Lower leg skin (tissue), 4 donors: ENCODE results near the gene NLRP6. TPM values are rescaled to one million over a fixed set of nuclear protein-coding genes. Genes with fewer than 3 reads are reported as not detected.
"Not testable (repeated sequence)": the region's sequence is repeated elsewhere in the genome, so short reads cannot be mapped to it uniquely, and the experiment has no call there.

Experiments
- DNase-seq, 2 donors: peaks; one replicate each; pipeline ENCODE4 v3.0.0-alpha.2; 2019; ENCODE audit warnings: low spot score in 2 of 2
- H3K4me3 ChIP-seq: fragments of 200-600 bp; sonication (generic); 2 replicates; pipeline ENCODE4 v1.5.1; 2017; ENCODE audit warnings: mild to moderate bottlenecking, low read depth; ENCODE audit not compliant: poor library complexity, severe bottlenecking
- POLR2A ChIP-seq, 2 donors: fragments of 450-650 bp; IDR thresholded peaks; one replicate each; pipeline ENCODE4 v1.6.1; 2016 to 2017; ENCODE audit warnings: antibody characterized with exemption in 2 of 2, mild to moderate bottlenecking in 1 of 2, moderate library complexity in 1 of 2
- WGBS, 2 donors: methylation state at CpG; one replicate each; pipeline ENCODE4 v1.1.5; 2018; 5-methylcytosine and 5-hydroxymethylcytosine counted together
- intact Hi-C: fragments of 100-400 bp; cut with DNase I; formaldehyde crosslinking; loops from one replicate; pipeline ENCODE4 v1.15.0; 2023; ENCODE audit warnings: low total_unique reads
- total RNA-seq, 4 donors: library from RNA; depleted of rRNA; stranded (reverse); fragments of >200 nt; gene quantifications; one replicate each; pipeline ENCODE4 v1.1.0, GENCODE V29; 2016
- TF ChIP-seq, protein P1 (sequence below), 3 donors: fragments of 450-650 bp; IDR thresholded peaks; one replicate each; pipeline ENCODE4 v1.5.1; 2016; ENCODE audit warnings: antibody characterized with exemption in 3 of 3, mild to moderate bottlenecking in 3 of 3, moderate library complexity in 2 of 3

Gene NLRP6
- total RNA-seq, 4 donors from 2014 or later = 0.25 to 0.32 (median 0.27) TPM; not detected in 1

DNA sequence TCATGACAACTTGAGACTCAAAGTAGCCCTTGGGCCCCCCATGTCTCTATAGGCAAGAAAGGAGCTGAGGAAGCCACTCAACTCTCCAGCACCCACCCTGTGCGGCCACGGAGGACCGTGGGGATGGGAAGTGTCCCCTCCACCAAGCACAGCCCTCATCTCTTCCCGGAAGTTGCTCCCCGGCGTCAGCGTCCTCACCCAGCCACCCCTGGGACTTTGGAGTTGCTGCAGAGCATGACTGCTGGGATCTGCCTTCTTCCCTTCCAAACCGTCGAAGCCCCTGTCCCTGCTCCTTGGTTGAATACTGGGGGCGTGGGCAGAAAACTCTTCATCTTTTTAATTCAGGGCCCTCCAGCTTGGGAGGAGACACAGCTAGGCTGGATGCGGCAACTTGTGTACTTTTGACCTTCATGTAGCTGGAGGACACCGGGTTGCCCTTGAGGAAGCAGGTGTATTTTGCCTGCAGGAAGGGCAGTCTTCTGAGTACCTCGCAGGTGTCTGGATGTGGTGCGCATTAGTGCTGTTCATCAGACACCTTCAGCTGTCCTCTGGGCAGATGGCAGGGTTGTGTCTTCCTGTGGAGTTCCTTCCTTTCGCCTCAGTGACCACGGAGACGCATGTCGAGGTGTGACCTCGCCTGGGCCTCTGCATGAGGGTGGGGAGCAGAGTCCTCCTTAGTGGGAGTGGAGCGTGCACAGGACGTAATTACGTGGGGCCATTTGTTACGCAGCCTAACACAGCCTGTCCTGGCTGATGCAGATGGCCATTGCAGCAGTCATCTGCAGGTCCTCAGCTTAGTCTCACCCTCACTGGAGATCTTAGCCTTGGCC is 54.7 kb downstream of the NLRP6 start:
- H3K4me3 ChIP-seq = no peak overlapping the region
- 90 to 93% methylated on average over 22 to 23 of the region's 23 CpGs for WGBS, 2 donors
- no peak for TF ChIP-seq POLR2A (IDR thresholded peaks at IDR 0.05)
- TF ChIP-seq, protein P1, sequence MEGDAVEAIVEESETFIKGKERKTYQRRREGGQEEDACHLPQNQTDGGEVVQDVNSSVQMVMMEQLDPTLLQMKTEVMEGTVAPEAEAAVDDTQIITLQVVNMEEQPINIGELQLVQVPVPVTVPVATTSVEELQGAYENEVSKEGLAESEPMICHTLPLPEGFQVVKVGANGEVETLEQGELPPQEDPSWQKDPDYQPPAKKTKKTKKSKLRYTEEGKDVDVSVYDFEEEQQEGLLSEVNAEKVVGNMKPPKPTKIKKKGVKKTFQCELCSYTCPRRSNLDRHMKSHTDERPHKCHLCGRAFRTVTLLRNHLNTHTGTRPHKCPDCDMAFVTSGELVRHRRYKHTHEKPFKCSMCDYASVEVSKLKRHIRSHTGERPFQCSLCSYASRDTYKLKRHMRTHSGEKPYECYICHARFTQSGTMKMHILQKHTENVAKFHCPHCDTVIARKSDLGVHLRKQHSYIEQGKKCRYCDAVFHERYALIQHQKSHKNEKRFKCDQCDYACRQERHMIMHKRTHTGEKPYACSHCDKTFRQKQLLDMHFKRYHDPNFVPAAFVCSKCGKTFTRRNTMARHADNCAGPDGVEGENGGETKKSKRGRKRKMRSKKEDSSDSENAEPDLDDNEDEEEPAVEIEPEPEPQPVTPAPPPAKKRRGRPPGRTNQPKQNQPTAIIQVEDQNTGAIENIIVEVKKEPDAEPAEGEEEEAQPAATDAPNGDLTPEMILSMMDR (IDR thresholded peaks at IDR 0.05) = no peak
- no peak for DNase-seq
- intact Hi-C loops = no loop called here

DNA sequence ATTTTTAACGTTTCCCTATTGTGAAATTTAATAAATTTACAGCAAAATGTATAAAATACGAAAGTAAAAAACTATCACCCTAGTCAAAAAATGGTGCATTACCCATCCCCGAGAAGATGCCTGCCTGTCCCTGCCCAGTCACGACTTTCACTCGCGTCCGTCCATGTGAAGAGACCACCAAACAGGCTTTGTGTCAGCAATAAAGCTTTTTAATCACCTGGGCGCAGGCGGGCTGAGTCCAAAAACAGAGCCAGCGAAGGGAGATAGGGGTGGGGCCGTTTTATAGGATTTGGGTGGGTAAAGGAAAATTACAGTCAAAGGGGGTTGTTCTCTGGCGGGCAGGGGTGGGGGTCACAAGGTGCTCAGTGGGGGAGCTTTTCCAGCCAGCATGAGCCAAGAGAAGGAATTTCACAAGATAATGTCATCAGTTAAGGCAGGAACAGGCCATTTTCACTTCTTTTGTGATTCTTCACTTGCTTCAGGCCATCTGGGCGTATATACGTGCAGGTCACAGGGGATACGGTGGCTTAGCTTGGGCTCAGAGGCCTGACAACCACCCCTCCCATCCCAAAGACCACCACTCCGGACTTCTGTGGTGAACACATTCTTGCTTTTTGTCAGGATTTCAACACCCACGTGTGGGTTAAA is 55.5 kb downstream of the NLRP6 start:
- H3K4me3 ChIP-seq, intact Hi-C loops, DNase-seq: not testable (repeated sequence)
- 86 to 88% methylated on average over 17 of the region's 17 CpGs for WGBS, 2 donors

DNA sequence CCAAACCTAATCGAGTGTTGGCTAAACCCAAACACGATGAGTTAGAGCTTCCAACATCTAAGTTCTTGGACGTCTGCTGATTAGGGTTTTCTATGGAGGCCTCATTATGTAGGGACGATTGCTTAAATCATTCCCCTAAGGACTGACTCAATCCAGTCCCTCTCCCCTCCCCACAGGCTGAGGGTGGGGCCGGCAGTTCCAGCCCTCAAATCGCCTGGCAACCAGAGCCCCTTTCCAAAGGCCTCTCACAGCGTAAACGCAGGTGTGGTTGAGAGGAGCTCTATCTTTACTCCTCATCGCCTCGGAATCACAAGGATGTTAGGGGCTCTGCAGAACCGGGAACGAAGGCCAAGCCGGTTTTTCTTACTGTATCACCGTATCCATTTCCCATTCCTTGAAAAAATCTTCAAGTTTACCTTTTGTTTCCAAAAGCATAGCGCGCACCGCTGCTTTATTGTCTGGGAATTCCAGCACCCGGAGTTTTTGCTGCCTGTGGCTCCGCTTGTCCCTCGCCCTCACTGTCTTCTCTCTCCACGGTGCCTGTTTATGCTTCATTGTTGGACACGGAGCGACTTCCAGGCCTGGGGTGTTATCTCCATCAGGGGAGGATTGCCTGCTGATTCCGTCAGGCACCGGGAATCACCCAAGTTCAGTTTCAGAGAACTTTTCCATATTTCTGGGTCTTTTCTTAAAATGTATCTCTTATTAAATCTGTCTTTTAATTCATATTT is 56.2 kb downstream of the NLRP6 start:
- intact Hi-C loops = no loop called here
- whole genome bisulfite sequencing, 2 donors = 56 to 62% methylated on average over 25 of the region's 25 CpGs
- no peak for DNase-seq

More for the DNA sequence above, 56.2 kb downstream of the NLRP6 start:
- TF ChIP-seq POLR2A (IDR thresholded peaks at IDR 0.05) = no peak
- TF ChIP-seq, protein P1 (IDR thresholded peaks at IDR 0.05) = no peak
- no peak overlapping the region for H3K4me3 ChIP-seq

Other genes with a start within 250 kb of the NLRP6 start
- gene SCGB1C1, start 85.3 kb upstream of the NLRP6 start, total RNA-seq = not detected
- gene BET1L, start 71.0 kb upstream of the NLRP6 start, total RNA-seq = 10 to 100 TPM; 25.5 to 33.3 (median 31.6) TPM
- 10 to 100 TPM; 58.0 to 91.2 (median 66.9) TPM for gene RIC8A, start 70.7 kb upstream of the NLRP6 start, total RNA-seq
- gene SIRT3, start 42.1 kb upstream of the NLRP6 start, total RNA-seq = 10 to 100 TPM; 12.6 to 18.4 (median 14.2) TPM
- gene PSMD13, start 41.4 kb upstream of the NLRP6 start, total RNA-seq = 100 to 1,000 TPM in 1 of 4 donors, 10 to 100 TPM in 3; 65.1 to 115 (median 90.8) TPM
- 1 to 10 TPM; 4.0 to 7.7 (median 6.9) TPM for gene PGGHG, start 10.7 kb downstream of the NLRP6 start, total RNA-seq
- not detected for gene IFITM5, start 21.1 kb downstream of the NLRP6 start, total RNA-seq
- gene IFITM2, start 29.4 kb downstream of the NLRP6 start, total RNA-seq = 10 to 100 TPM; 22.2 to 99.4 (median 52.9) TPM
- gene IFITM1, start 35.6 kb downstream of the NLRP6 start, total RNA-seq = 100 to 1,000 TPM in 1 of 4 donors, 10 to 100 TPM in 3; 44.2 to 114 (median 65.4) TPM
- 100 to 1,000 TPM in 1 of 4 donors, 10 to 100 TPM in 3; 39.6 to 124 (median 84.2) TPM for gene IFITM3, start 42.5 kb downstream of the NLRP6 start, total RNA-seq
- 10 to 100 TPM in 1 of 4 donors, 1 to 10 TPM in 3; 1.8 to 20.0 (median 5.0) TPM for gene B4GALNT4, start 91.1 kb downstream of the NLRP6 start, total RNA-seq
- gene PKP3, start 115.8 kb downstream of the NLRP6 start, total RNA-seq = 100 to 1,000 TPM; 612 to 880 (median 754) TPM
- gene SIGIRR, start 136.6 kb downstream of the NLRP6 start, total RNA-seq = 10 to 100 TPM; 15.1 to 23.2 (median 19.0) TPM
- gene ANO9, start 163.6 kb downstream of the NLRP6 start, total RNA-seq = 100 to 1,000 TPM in 2 of 4 donors, 10 to 100 TPM in 2; 55.7 to 116 (median 92.1) TPM
- 100 to 1,000 TPM in 1 of 4 donors, 10 to 100 TPM in 3; 35.0 to 108 (median 38.7) TPM for gene PTDSS2, start 171.9 kb downstream of the NLRP6 start, total RNA-seq
- gene RNH1, start 228.8 kb downstream of the NLRP6 start, total RNA-seq = 100 to 1,000 TPM; 419 to 465 (median 446) TPM